ENCODE results near the gene DDX10.

DNA sequence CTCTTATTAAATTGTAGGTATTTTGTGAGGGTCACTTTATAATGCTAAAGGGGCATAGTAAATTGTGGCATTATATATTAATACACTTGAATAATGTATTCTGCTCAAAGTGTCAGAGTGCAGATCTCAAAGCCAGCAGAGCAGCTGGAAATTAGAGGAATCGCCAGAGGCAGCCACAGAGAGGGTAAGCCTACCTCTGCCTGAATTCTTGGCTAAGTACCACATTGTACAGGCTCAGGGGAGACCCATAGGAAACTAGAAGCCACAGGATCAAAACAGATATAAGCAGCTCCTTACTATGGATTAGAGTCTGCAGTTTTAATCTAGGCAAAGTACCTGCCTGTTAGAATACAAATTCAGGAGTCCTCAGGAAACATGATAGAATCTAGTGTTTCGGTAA, 249.3 kb downstream of the DDX10 start:
- TF ChIP-seq GATA2 (IDR thresholded peaks at IDR 0.05; ENCODE audit: low read depth, low read length) (no peak), GATA3 (IDR thresholded peaks at IDR 0.05; ENCODE audit: low read depth, low read length) (no peak)

All from SH-SY5Y (cell line).